A172 (cell line): ENCODE data around the gene FBP1. TPM values are rescaled to one million over a fixed set of nuclear protein-coding genes. Genes with fewer than 3 reads are reported as not detected.
A peak's percentile ranks its signal among the peaks of the same experiment; 100 is the strongest.

ENCODE experiments used
- DNase-seq: peaks from one replicate; pipeline ENCODE4 v3.0.0-alpha.2; 2015; ENCODE audit warnings: low spot score
- total RNA-seq: library from RNA; depleted of rRNA; stranded (reverse); fragments of >200 nt; shearing (Covaris generic); gene quantifications from 2 replicates; pipeline ENCODE4 v1.2.3, GENCODE V29; 2014

Gene FBP1
- total RNA-seq, 1 experiment from 2014 or later = 0.12 TPM

DNA sequence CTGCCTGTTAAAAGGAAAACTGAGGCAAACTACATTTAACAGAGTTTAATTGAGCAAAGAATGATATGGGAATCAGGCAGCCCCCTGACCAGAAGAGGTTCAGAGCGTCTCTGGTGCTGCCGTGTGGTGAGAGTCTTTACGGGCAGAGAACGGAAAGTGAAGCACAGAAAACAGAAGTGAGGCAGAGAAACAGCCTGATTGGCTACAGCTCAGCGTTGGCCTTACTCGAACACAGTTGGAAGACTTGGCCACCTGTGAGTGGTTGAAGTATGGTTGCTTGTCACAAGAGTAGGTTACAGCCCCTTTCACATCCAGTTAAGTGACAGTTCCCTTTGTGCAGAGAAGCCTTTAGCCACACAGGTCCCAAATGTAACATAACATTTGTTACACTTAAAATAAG is 16.9 kb upstream of the FBP1 start:
- DNase-seq = no peak

DNA sequence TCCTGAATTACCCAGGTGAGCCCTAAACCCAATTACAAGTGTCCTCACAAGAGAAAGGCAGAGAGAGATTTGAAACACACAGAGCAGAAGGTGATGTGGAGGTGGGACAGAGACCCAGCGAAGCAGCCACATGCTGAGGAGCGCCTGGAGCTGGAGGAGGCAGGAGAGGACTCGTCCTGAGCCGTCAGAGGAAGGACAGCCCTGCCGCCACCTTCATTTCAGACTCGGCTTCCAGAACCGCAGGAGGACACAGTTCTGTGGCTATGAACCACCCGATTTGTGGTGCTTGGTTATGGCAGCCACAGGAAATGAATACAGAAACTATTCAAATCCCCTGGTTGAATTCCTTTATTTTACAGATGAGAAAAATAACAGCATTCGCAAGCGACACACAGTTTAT is 16.4 kb upstream of the FBP1 start:
- DNase-seq = no peak

DNA sequence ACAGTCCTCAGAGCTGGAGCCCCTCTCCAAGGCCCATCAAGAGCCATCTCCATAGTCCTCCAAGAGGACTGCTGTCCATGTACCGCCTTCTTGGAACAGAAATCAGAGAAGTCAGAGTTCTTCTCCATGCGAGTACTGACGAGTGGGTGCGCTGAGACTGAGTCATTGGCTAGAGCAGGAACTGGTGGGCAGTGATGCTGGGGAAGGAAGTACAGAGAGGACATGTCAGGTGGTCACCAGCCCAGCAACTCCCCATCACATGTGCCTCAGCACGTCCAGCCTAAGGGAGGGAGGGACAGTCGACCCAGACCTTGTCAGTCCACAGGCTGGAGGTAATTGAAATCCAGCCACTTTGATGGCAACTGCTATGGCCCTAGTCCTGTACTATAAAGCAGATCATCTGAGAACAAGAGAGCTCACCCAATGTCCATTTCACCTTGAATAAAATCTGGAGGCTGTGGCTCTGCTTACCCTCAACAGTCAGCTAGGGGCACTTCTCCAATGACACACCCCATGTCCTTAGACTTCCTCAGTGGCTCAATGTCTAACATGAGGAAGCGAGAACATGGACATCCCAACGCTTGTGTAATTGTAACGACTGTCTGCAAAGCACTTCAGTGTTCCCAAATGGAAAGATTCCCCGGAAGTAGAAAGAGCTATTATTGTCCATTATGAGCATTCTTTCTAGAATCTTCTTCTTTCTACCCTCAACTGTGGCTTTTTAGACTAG is 15.0 kb upstream of the FBP1 start:
- DNase-seq = no peak

DNA sequence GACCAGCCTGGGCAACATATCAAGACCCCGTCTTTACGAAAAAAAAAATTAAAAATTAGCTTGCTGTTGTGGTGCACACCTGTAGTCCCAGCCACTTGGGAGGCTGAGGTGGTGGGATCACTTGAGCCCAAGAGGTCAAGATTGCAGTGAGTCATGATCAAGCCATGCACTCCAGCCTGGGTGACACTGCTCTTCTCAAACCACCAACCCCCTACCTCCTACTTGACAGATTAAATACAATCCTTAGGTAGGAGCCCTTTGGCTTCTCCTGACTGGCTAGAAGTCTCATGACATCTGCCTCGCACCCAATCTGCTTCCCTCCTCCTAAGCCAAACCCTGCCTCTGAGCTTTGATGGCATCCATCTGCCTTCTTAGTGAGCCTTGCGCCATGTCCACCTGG is 11.6 kb upstream of the FBP1 start:
- DNase-seq = peak; percentile 74

DNA sequence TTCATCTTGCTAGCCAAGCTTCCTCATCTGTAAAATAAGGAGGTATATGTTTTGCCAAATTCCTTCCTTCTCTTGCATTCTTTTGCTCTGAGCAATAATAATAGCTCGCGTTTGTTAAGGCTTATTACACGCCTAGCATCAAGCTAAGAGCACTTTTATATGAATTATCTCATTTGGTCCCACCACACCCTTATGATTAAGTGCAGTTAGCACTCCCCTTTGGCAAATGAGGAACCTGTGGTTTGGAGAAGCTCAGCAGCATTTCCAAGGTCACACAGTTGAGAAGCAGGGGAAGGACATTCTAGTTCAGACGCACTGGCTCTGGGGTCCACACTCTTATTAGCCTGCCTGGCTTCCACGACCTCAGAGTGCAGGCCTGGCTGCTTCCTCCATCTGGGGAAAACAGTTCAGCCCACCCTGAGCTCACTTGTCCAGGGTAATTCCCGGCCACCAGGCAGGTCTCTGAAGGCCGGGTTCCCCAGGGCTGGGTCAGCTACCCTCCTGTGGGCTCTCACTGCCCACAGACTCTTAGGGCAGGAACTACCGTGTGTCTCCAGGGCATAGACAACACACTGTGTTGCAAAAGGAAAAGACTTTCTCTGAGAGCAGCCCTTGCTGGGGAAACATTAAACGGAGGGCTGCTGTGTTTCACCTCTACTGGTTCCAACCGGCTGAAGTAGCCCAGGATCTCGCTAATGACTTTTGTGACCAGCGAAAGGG is 9.9 kb upstream of the FBP1 start:
- DNase-seq = peak; percentile 98

DNA sequence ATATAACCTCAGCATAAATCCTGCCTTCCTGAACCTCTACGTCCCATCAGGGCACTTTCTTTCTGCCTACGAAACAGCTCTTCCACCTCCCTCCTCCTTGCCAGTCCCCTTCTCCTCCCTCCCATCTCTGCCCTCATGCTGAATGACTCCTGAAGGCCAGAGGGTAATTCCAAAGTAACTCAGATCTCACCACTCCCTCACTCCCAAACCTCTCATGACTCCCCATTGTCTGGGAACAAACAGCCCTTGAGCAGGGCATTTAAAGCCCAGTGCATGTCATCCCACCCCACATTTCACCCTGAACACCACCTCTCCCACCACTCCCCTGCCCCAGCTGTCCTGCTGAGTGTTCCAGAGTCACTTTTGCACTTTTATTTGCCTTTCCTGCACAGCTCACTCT is 8.9 kb upstream of the FBP1 start:
- DNase-seq = peak; percentile 49

DNA sequence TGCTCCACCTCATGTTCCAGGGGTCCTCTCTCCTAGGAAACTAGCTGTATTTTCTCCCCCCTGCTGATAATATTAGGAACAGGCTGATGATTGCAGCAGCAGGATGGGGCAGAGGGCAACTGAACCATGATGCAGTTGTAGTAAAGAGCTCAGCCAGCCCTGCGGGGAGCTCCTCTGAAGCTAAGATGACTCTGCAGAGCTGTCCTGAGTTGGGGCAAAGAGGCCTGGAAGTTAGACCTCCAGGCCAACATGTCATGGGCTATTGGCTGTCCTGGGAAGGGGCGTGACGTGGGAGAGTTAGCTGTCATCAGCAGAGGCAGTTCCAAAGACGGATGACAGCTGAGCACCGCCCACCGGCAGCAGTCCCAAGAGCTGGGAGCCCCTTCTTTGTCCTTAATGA is 6.6 kb upstream of the FBP1 start:
- no peak for DNase-seq

DNA sequence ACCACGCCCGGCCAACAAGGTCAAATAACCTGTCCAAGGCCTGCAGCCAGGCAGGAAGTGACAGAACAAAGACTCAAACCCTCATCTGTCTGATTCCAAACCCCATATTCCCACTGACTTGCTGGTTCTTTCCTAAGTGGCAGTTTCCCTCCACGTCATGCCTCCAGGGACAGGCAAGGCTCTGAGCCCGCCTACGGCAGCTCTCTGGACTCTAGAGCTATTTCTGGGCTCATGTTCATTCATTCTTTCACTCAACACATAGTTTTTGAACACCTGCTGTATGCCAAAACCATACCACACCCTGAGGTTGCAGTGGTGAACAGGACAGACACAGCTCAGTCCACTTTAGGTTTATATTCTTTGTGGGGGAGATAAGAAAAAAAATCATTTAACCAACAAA is 5.2 kb upstream of the FBP1 start:
- no peak for DNase-seq

DNA sequence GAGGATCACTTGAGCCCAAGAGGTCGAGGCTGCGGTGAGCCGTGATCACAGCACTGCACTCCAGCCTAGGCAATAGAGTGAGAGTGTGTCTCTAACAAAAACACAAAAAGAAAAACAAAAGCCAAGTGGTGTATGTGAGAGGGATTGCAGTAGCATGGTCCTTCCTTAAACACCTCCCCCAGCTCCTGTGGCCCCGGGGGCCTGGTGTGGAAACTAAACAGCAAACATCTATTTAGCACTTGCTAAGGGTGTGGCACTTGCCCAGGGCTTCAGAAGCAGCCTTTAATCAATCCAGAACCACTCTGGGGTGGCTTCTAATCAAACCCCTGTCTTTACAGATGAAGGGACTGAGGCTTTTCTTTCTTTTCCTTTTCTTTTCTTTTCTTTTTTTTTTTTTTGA is 4.4 kb upstream of the FBP1 start:
- no peak for DNase-seq

DNA sequence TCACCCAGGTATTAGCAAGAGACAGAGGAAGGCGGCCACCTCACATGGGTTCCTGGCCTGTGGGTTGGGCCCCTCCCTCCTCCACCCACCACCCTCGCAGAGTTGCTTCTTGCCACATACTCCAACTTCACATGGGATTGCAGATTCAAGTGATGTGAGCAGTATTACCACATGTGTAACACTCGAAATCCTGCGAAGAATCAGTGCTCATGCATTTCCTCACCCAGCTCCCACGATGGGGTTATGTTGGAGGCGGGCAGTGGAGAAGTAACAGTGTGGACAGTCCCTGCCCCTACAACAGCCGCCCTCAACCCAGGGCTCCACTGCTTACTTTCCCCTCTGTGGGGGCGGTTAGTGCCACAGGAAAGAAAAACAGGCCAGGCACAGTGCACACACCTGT is 3.9 kb upstream of the FBP1 start:
- no peak for DNase-seq

DNA sequence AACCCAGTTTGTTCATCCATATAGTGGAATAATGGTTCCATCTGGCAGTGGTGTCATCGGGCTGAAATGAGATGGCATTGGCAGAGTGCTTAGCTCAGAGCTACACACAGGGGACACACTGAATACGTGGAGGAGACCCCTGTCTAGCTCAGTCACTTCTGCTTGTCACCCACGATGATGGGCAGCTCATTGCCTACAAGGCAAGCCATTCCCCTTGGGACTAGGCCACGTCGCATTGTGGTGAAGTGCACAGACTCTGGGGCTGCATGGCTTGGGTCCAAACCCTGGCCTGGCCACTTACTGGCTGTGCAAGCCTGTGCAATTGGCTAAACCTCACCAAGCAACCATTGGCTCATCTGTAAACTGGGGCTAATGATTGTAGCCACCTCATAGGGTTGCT is 3.2 kb upstream of the FBP1 start:
- no peak for DNase-seq

DNA sequence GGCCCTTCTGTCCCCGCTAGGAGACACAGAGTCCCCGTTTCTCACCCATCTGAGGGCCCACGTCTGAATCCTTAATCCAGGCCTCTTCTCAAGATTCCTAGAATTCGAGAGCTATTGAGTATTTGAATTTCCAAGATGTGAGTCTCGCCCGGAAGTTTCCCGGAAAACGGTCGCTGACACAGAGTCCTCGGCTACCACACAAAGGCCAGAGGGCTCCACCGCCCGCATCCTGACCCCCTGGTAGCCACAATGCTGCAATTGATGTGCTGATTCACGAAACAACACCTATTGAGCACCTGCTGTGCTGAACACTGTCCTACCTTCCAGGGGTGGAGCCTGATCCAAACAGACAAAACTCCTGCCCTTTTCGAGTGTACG is 670 bp upstream of the FBP1 start:
- no peak for DNase-seq

DNA sequence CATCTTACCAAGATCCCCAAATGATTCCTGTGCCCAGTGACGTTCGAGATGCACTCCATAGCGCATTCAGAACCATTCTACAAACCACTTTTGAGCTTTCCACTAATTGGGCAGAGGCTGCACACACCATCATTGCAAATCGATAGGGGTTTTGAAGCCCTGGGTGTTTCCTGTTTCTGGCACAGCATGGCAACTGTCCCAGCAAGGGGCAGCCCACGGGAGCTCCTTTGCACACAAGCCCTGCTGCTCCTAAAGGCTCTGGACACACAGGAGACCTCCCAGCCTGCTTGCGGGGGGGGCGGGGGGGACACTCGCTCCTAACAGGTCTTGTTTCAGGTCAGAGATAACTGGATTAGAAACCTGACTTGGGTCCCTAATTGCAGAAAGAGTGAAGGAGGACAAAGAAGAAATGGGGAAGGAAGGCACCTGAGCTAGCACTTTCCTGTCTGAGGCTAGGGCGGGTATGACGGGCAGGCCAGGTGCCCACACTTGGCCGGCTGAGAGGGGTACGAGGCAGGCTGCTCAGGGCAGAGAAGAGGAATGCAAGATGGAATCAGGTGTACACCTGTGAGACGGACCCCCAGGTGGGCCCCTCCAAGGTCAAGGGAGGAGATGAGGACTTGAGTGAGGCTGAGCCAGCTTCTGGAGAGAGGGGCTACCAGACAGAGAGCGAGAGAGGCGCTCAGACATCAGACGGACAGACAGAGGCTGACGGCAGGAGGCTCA is 820 bp downstream of the FBP1 start:
- no peak for DNase-seq

DNA sequence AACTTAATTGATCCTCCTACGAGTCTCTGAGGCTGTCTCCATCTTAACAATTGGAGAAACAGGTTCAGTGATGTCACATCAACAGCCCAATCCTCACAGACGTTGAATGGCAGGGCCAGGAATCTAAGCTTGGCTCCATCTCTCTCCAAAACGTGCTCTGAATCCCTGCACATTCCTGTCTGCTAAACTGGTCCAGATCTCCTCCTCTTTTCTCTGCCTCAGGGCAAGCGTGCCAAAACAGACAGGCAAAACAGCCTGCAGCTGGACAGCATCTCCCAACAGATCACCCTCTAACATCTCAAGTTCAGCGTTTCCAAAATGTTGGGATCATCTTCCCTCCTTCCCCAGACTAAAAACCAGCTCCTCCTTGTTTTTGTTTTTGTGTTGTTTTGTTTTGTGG is 6.6 kb downstream of the FBP1 start:
- DNase-seq = no peak

DNA sequence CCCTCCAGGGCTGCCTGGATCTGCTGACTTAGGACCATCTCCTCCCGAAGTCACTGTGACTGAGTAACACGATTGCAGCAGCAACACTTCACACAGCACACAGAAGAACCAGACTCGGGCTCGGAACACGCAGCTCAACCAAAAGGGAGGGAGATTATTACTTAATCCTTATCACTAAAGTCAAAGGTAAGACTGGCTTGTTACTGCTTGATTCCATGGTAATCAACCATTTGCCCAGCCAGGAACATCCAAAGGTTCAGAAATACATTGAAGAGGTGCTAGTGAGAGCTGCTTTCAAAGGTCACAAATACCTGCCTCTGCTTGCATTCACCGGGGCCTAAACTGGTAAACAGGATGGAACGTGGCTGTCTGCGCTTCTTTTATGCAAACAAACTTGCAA is 7.7 kb downstream of the FBP1 start:
- DNase-seq = no peak

DNA sequence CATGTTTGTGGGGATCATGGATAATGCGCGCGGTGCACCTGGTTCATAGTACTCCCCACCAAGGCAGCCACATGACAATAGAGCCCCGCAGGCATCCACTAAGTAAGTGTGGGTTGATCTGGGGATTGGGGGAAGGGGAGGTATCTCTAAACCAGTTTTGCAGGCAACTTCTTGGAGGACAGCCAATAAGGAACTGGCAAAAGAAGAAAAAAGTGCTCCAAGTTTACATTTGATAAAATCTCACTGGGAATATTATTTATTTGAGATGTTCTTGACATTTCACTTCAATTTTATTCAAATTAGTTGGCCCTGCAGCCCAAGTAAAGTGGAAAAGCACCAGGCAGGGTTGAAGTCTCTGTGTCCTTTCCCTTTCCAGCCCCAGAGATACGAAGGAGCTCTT is 8.5 kb downstream of the FBP1 start:
- DNase-seq = no peak

DNA sequence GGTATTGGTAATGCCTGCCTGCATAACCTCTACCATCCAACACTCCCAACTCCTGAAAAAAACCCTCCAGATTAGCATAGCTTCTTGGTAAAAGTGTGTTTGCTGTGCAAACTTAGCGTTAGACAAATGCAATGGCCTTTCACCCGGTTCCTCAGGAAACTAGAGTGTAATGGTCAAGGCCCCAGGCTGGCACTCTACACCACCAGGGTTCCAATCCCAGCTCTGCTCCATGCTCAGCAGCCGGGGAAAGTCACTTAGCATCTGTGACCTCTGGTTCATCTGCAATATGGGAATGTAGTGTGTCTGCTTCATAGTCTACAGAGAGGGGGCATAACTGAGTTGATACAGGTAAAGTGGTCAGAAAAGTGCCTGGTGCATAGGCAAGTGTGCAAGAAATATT is 9.0 kb downstream of the FBP1 start:
- no peak for DNase-seq

DNA sequence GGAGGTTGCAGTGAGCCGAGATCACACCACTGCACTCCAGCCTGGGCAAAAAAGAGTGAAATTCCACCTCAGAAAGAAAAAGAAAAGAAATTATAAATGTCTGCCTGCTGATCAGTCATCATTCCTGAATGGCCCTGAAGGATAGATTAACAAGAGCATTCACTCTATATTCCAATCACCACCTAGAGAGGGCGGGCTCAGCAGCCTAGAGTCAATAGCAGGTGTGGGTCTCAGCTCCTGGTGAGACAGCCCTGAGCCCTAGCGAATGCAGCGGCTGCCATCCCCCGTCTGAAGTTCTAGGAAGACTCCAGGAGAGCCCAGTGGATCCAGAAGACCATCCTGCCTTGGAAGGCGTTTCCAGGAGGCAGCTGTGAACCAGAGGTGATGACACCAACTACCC is 12.0 kb downstream of the FBP1 start:
- no peak for DNase-seq

DNA sequence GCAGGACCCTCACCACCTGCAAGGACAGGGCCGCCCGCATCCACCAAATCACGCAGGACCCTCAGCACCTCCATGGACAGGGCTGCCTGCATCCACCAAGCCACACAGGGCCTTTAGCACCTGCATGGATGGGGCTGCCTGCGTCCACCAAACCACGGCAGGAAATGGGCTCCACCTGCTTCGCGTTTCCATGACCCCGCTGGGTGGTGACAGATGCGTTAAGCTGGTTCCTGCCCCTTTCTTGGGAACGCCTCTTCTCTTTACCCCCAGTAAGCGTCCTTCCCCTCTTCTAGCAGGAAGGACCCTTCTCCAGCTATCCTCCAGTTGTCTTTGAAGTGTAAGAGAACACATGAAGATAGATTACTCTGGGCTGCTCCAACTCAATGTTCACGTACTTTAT is 13.5 kb downstream of the FBP1 start:
- DNase-seq = no peak

DNA sequence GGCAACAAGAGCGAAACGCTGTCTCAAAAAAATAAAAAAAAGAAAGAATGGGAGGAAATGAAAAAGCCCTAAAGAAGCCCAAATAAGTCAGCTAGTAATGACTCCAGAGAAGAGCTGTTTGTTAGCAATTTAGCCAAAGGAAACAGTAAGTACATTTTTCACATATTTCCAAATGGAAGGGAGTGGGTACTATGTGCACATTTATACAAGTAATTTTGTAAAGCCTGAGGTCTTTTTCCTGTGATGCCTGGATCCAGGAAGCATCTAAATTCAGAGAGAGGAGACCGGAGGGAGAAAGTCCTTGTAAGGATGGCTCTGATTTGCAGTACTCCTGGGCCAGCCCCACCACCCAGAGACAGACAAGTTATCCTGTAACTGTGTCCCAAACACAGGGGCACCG is 14.7 kb downstream of the FBP1 start:
- no peak for DNase-seq

DNA sequence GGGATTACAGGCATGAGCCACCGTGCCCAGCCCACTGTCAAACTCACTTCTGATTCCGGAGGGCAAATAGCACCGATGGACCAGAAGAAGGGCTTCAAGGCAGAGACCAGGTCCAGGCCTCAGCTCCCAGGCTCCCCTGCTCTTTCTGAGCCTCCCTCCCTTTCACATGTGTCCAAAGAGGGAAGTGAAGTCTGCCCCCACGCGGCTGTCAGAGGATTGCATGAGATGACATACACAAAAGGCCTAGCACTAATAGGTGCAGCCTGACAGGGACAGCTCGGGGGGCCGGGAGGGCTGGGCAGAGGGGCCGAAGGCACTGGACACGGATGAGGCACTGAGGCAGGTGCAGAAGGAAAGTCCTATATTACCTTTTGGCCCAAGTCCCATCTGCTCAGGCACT is 16.1 kb downstream of the FBP1 start:
- DNase-seq = no peak

DNA sequence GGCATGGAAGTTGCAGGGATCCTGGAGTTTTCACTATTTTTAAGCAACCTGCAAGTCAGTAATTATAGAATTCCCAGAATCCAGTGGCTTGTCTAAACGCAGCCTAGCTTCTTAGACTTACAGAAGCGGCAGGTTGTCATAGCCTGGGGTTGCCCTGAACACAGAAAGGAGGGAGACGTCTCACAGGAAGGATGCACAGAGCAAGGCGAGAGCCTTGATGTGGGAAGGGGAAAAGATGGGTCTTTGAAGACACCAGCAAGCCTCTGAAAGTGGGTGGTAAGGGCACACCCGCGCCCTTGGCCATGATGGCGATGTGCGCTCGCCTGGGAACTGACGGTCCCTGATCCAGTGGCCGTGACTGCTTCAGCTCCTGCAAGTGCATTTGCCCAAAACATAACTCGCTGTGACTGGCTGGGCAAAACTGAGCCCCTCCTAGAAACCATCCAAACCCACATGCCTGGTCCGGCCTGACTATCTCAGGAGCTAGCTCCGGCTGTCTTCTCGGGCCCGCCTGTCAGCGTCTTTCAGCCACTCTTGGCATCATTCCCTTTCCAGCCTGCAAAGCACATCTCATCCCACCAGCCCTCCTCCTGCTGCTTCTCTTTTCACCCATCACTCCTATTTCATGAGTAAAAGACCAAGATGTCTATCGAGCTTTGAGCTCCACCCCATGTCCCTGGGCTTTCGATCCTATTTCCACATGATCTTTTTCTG is 17.1 kb downstream of the FBP1 start:
- no peak for DNase-seq

DNA sequence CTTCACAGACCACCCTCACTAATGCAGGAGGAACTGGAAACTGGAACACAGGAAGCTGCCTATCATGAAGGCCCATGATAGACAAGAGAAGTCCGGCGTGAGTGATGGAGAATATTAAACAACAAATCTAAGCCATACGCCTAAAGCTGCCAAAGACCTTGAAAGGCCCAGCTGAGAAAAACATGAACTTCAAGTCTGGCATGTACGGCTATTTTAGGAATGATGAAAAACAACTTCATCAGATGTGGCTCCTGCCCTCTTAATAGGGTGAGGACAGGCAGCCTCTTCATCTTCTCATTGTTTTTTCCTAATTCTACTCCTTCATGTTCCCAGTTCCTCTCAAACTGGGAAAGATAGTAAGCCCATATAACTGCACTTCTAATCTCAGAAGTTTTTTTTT is 20.3 kb downstream of the FBP1 start:
- no peak for DNase-seq
